Measurements from ENCODE around the gene TMEM97. TPM values are rescaled to one million over a fixed set of nuclear protein-coding genes. Genes with fewer than 3 reads are reported as not detected.

TMEM97 gene
- total and polyA plus RNA-seq, 9 donors, result 18.7 to 93.0 (median 26.0) TPM

DNA sequence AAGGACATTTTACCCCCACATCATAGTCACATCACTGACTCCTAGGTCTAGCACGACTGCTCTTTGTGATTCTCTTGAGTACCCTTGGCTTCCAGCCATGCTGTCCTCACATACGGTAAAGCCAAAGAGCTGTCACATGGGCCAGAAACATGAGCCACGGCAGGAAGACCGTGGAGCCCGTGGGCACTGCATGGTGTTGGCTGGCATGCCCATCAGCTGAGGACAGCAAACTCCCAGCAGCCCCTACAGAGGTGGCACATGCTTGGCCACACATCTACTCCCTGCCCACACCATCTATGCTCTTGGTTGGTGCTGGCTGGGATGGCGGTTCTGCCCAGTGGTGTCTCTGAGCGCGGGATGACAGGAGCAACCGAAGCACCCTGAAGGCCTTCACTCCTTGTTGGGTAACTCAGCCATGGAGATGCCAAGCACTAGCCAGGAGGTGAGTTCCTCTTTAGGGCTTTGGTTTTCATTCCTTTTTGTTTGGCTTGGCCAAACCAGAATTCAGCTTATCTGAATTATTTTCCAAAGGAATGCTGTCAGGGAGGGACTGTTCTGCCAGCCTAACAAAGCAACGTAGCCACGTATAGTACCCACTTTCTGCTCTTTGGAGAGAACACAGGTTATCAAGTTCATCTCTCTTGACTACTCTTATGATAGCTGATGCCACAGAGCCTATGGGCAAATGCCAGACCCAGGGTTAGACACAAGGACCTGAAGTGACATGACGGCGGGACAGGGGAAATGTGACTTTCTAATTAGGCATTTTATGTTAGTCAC is 26.6 kb downstream of the TMEM97 start:
- intact Hi-C loops (cut with DNase I), result no loop called here

DNA sequence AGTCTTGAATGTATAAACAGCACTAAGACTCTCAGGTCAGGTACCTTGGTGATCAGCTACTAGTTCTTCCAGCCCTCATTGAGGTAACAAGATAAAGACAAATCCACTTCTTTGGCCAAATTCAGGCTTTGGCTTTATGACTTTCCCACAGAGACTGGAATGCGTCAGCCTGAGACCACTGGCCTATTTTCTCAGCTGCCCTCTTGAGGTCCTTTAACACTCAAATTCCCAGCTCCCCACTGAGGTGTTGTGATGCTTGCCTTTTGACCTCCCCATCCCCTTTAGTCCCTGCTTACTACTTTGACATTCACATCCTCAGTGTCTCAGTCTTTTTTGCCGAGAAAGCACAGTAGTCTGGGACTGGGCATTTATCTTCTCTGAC is 27.2 kb downstream of the TMEM97 start:
- intact Hi-C loops (cut with DNase I), result no loop called here
- DNase-seq, result no peak
- Histone ChIP-seq H3K27ac (peak overlapping the region in 1 of 2 donors; percentile 69), H3K27me3 (no peaks in the 10 kb centered on the region), H3K4me3 (no peak overlapping the region), H3K4me1 (ENCODE audit: insufficient read depth) (peaks cover 23% of the 10 kb centered on the region), H3K9me3 (no peaks in the 10 kb centered on the region), H3K36me3 (no peaks in the 10 kb centered on the region)
- TF ChIP-seq, protein P1, sequence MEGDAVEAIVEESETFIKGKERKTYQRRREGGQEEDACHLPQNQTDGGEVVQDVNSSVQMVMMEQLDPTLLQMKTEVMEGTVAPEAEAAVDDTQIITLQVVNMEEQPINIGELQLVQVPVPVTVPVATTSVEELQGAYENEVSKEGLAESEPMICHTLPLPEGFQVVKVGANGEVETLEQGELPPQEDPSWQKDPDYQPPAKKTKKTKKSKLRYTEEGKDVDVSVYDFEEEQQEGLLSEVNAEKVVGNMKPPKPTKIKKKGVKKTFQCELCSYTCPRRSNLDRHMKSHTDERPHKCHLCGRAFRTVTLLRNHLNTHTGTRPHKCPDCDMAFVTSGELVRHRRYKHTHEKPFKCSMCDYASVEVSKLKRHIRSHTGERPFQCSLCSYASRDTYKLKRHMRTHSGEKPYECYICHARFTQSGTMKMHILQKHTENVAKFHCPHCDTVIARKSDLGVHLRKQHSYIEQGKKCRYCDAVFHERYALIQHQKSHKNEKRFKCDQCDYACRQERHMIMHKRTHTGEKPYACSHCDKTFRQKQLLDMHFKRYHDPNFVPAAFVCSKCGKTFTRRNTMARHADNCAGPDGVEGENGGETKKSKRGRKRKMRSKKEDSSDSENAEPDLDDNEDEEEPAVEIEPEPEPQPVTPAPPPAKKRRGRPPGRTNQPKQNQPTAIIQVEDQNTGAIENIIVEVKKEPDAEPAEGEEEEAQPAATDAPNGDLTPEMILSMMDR (IDR thresholded peaks at IDR 0.05), result no peak
- TF ChIP-seq POLR2A (IDR thresholded peaks at IDR 0.05), result no peak
- no peak for TF ChIP-seq EP300 (IDR thresholded peaks at IDR 0.05)
- WGBS, 3 donors, result 13 to 24% (median 16%) methylated on average over 2 of the region's 2 CpGs

More for the DNA sequence above, 26.6 kb downstream of the TMEM97 start:
- H3K27me3 ChIP-seq, result no peaks in the 10 kb centered on the region
- TF ChIP-seq POLR2A (IDR thresholded peaks at IDR 0.05), result no peak
- TF ChIP-seq, protein P1 (IDR thresholded peaks at IDR 0.05), result no peak
- no peak for TF ChIP-seq EP300 (IDR thresholded peaks at IDR 0.05)
- 53 to 62% (median 53%) methylated on average over 13 of the region's 13 CpGs for WGBS, 3 donors
- peaks cover 23% of the 10 kb centered on the region for H3K4me1 ChIP-seq (ENCODE audit: insufficient read depth)
- no peak for DNase-seq
- no peaks in the 10 kb centered on the region for H3K9me3 ChIP-seq
- H3K4me3 ChIP-seq, result no peak overlapping the region
- H3K36me3 ChIP-seq, result no peaks in the 10 kb centered on the region
- H3K27ac ChIP-seq, result peak overlapping the region in 1 of 2 donors; percentile 69

DNA sequence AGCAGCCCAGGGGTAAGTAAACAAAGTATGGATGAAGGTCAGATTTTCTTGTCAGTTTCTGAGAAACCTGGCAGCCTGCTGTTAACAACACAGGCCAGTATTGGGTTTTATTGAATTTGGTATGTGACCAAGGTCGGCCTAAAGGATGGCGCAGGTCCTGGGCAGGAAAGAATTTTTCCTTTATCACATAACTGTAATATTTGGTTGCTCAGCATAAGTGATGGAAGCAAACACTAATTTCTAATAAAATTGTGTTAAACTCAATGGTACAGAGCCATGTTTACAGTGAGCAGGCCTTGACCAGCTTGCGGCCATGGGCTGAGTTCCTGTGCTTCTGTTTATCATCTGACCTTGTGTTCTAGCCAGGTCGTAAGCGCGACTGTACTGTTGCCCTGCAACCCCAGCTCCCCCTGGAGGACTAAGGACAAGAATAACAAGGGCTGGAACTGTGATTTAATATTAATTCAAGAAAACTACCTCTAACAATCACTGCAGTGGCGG is 27.8 kb downstream of the TMEM97 start:
- Histone ChIP-seq H3K27ac (peak overlapping the region in 1 of 2 donors; percentile 69), H3K4me3 (no peak overlapping the region), H3K9me3 (no peaks in the 10 kb centered on the region), H3K27me3 (no peaks in the 10 kb centered on the region), H3K36me3 (no peaks in the 10 kb centered on the region), H3K4me1 (ENCODE audit: insufficient read depth) (peaks cover 23% of the 10 kb centered on the region)
- intact Hi-C loops (cut with DNase I), result no loop called here
- 5 to 18% (median 12%) methylated on average over 7 of the region's 7 CpGs for WGBS, 3 donors
- DNase-seq, result peak in 4 of 5 donors; percentile 57 to 76 (median 66)
- TF ChIP-seq, protein P1 (IDR thresholded peaks at IDR 0.05), result peak in 1 of 3 donors; percentile 42
- TF ChIP-seq EP300 (IDR thresholded peaks at IDR 0.05), result no peak
- TF ChIP-seq POLR2A (IDR thresholded peaks at IDR 0.05), result no peak

GRCh38 chr17:28347261-28347891 is 28.4 kb downstream of the TMEM97 start:
- Histone ChIP-seq H3K27ac (peak overlapping the region; percentile 12 to 69), H3K4me3 (no peak overlapping the region), H3K4me1 (ENCODE audit: insufficient read depth) (peaks cover 23% of the 10 kb centered on the region), H3K9me3 (no peaks in the 10 kb centered on the region), H3K36me3 (no peaks in the 10 kb centered on the region), H3K27me3 (no peaks in the 10 kb centered on the region)
- intact Hi-C loops (cut with DNase I), result no loop called here
- WGBS, 3 donors, result 17 to 40% (median 17%) methylated on average over 8 of the region's 8 CpGs
- DNase-seq, result peak in 3 of 5 donors; percentile 38 to 60 (median 46)
- no peak for TF ChIP-seq POLR2A (IDR thresholded peaks at IDR 0.05)
- TF ChIP-seq EP300 (IDR thresholded peaks at IDR 0.05), result no peak
- TF ChIP-seq, protein P1 (IDR thresholded peaks at IDR 0.05), result no peak

Measured in ovary (tissue), 9 donors.